ENCODE measurements around the gene ASCL2. TPM values are rescaled to one million over a fixed set of nuclear protein-coding genes. Genes with fewer than 3 reads are reported as not detected.
A peak's percentile ranks its signal among the peaks of the same experiment; 100 is the strongest.

The ASCL2 gene
- total RNA-seq, 1 experiment from 2014 or later: not detected

DNA sequence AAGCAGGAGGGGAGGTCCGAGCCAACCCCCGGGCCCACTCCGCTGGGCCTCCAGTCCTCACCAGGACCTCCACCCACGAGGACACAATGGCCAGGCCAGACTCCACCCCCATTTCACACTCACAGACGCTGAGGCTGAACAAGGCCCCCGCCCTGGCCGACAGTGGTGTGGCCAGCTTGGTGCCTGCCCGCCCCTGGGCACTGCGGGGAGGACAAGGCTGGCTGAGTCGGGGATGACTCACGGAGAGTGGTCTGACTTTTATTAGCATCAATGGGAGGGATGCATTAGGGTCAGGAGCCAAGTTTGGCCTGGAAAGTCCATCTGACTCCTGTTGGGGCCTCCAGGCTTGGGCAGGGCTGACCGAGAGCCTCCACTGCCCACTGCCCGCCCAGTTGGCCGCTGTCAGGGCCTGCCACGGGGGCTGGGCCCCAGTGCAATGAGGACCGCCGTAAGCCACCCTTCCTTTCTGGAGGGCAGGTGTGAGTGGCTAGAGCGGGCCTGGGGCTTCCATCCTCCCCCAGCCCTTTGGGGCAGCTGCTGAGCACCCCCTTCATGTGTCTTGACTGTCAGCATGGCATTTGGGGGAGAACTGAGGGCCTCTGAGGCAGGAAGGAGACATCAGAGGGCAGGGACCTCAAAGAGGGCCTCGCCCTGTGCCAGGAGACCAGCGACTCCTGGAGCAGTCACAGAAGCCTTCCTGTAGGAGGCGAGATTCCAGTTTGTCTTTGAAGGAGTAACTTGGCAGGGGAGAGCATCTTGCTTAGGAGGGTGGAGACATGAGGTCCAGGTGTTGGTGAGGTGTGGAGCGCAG lies 42.0 kb upstream of the ASCL2 start:
- ChIA-PET POLR2A (no interaction called here), CTCF (interaction anchor here (0.6 to 4.0 kb wide), 7 partner anchors 8 to 233 kb away, joined by 3 to 46 read pairs (median 4); no protein-coding TSS in a partner anchor)
- no TSS peak for BruUV-seq (replicated peaks)
- no peaks in the 10 kb centered on the region for H3K36me3 Mint-ChIP-seq (ENCODE audit: insufficient read depth, unreplicated experiment)
- H3K4me3 Mint-ChIP-seq (ENCODE audit: unreplicated experiment): no peak overlapping the region
- H3K9me3 Mint-ChIP-seq (ENCODE audit: unreplicated experiment): no peaks in the 10 kb centered on the region
- intact Hi-C loops (cut with micrococcal nuclease): no loop called here
- DNase-seq (ENCODE audit: unreplicated experiment): peak; percentile 11
- H3K27me3 Mint-ChIP-seq (ENCODE audit: insufficient read depth, unreplicated experiment): no peaks in the 10 kb centered on the region
- no peak overlapping the region for H3K27ac Mint-ChIP-seq (ENCODE audit: low read depth, unreplicated experiment)
- no peaks in the 10 kb centered on the region for H3K4me1 Mint-ChIP-seq (ENCODE audit: insufficient read depth, unreplicated experiment)
- TF ChIP-seq, protein P1, sequence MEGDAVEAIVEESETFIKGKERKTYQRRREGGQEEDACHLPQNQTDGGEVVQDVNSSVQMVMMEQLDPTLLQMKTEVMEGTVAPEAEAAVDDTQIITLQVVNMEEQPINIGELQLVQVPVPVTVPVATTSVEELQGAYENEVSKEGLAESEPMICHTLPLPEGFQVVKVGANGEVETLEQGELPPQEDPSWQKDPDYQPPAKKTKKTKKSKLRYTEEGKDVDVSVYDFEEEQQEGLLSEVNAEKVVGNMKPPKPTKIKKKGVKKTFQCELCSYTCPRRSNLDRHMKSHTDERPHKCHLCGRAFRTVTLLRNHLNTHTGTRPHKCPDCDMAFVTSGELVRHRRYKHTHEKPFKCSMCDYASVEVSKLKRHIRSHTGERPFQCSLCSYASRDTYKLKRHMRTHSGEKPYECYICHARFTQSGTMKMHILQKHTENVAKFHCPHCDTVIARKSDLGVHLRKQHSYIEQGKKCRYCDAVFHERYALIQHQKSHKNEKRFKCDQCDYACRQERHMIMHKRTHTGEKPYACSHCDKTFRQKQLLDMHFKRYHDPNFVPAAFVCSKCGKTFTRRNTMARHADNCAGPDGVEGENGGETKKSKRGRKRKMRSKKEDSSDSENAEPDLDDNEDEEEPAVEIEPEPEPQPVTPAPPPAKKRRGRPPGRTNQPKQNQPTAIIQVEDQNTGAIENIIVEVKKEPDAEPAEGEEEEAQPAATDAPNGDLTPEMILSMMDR (IDR thresholded peaks at IDR 0.05; ENCODE audit: unreplicated experiment): no peak

GRCh38 chr11:2311353-2312133 lies 41.2 kb upstream of the ASCL2 start:
- Mint-ChIP-seq H3K36me3 (ENCODE audit: insufficient read depth, unreplicated experiment) (no peaks in the 10 kb centered on the region), H3K9me3 (ENCODE audit: unreplicated experiment) (no peaks in the 10 kb centered on the region), H3K4me3 (ENCODE audit: unreplicated experiment) (no peak overlapping the region), H3K27ac (ENCODE audit: low read depth, unreplicated experiment) (no peak overlapping the region), H3K27me3 (ENCODE audit: insufficient read depth, unreplicated experiment) (no peaks in the 10 kb centered on the region), H3K4me1 (ENCODE audit: insufficient read depth, unreplicated experiment) (peaks cover 2% of the 10 kb centered on the region)
- no peak for DNase-seq (ENCODE audit: unreplicated experiment)
- intact Hi-C loops (cut with micrococcal nuclease): no loop called here
- no TSS peak for BruUV-seq (replicated peaks)
- TF ChIP-seq, protein P1 (IDR thresholded peaks at IDR 0.05; ENCODE audit: unreplicated experiment): no peak
- ChIA-PET POLR2A (interaction anchor here (0.7 kb wide), 1 partner anchor 792 kb away, joined by 3 read pairs; no protein-coding TSS in a partner anchor), CTCF (interaction anchor here (0.6 to 4.0 kb wide), 3 partner anchors 109 to 233 kb away, joined by 4 to 46 read pairs (median 4); no protein-coding TSS in a partner anchor)

- H3K36me3 Mint-ChIP-seq (ENCODE audit: insufficient read depth, unreplicated experiment): no peaks in the 10 kb centered on the region
- H3K4me3 Mint-ChIP-seq (ENCODE audit: unreplicated experiment): no peak overlapping the region
- H3K4me1 Mint-ChIP-seq (ENCODE audit: insufficient read depth, unreplicated experiment): peaks cover 7% of the 10 kb centered on the region
- no TSS peak for BruUV-seq (replicated peaks)
- H3K27ac Mint-ChIP-seq (ENCODE audit: low read depth, unreplicated experiment): no peak overlapping the region
- intact Hi-C loops (cut with micrococcal nuclease): no loop called here
- CTCF ChIA-PET: interaction anchor here (1.2 to 4.0 kb wide), 3 partner anchors 12 to 221 kb away, joined by 4 to 46 read pairs (median 4); no protein-coding TSS in a partner anchor
- DNase-seq (ENCODE audit: unreplicated experiment): no peak
- no peaks in the 10 kb centered on the region for H3K9me3 Mint-ChIP-seq (ENCODE audit: unreplicated experiment)
- H3K27me3 Mint-ChIP-seq (ENCODE audit: insufficient read depth, unreplicated experiment): no peaks in the 10 kb centered on the region
- TF ChIP-seq, protein P1 (IDR thresholded peaks at IDR 0.05; ENCODE audit: unreplicated experiment): no peak
- POLR2A ChIA-PET: interaction anchor here (0.7 kb wide), 1 partner anchor 791 kb away, joined by 3 read pairs; no protein-coding TSS in a partner anchor
These were observed 40.5 kb upstream of the ASCL2 start for GRCh38 chr11:2310786-2311352.

Data from MCF 10A (cell line).